Caco-2 (cell line): ENCODE measurements around the gene FOS. TPM values are rescaled to one million over a fixed set of nuclear protein-coding genes. Genes with fewer than 3 reads are reported as not detected.

Experiments used
- BruUV-seq: library from RNA; stranded (reverse); fragments of 400-500 nt; replicated peaks from 2 replicates; lab custom pipeline; 2021; lab: Mats Ljungman, UMichigan
- CTCF ChIA-PET: fragments of 300-600 bp; sonication (Branson Sonifier 250); formaldehyde crosslinking; loops from one replicate; lab custom pipeline; 2022; ENCODE audit warnings: antibody characterized with exemption; lab: Charles Lee
- POLR2A ChIA-PET: fragments of 300-600 bp; sonication (Branson Sonifier 250); formaldehyde crosslinking; loops from one replicate; lab custom pipeline; 2022; ENCODE audit warnings: antibody characterized with exemption; lab: Charles Lee
- DNase-seq, 2 experiments: peaks; one replicate each; pipeline versions ENCODE4 v3.0.0 to v3.0.0-alpha.2; 2020 to 2022
- H3K27me3 ChIP-seq: replicated peaks from 2 replicates; pipeline ENCODE4 v1.6.0; 2011; ENCODE audit warnings: low read length; ENCODE audit not compliant: control insufficient read depth, insufficient read depth
- H3K36me3 ChIP-seq: 2 replicates; pipeline ENCODE4 v1.5.1; 2011; ENCODE audit warnings: low read length; ENCODE audit not compliant: control insufficient read depth, insufficient read depth
- H3K4me1 ChIP-seq: fragments of 250-450 bp; sonication (Bioruptor Pico); 2 replicates; pipeline ENCODE4 v1.5.1; 2020; ENCODE audit warnings: mild to moderate bottlenecking
- H3K4me3 ChIP-seq: 2 replicates; pipeline ENCODE4 v1.5.1; 2011; ENCODE audit warnings: low read depth, mild to moderate bottlenecking, control low read depth, low read length
- H3K9me3 ChIP-seq: fragments of 250-450 bp; sonication (Bioruptor Pico); 2 replicates; pipeline ENCODE4 v1.5.1; 2020; ENCODE audit warnings: mild to moderate bottlenecking, moderate library complexity
- H3K27ac Mint-ChIP-seq: one replicate; pipeline ENCODE4 v1.8.0; 2022; ENCODE audit warnings: mixed read lengths; ENCODE audit not compliant: unreplicated experiment
- H3K27me3 Mint-ChIP-seq: one replicate; pipeline ENCODE4 v1.8.0; 2022; ENCODE audit warnings: mixed read lengths; ENCODE audit not compliant: insufficient read depth, unreplicated experiment
- H3K36me3 Mint-ChIP-seq: one replicate; pipeline ENCODE4 v1.8.0; 2022; ENCODE audit warnings: mild to moderate bottlenecking, mixed read lengths; ENCODE audit not compliant: insufficient read depth, unreplicated experiment
- H3K4me1 Mint-ChIP-seq: one replicate; pipeline ENCODE4 v1.8.0; 2022; ENCODE audit warnings: low read depth, mixed read lengths; ENCODE audit not compliant: unreplicated experiment
- H3K4me3 Mint-ChIP-seq: one replicate; pipeline ENCODE4 v1.8.0; 2022; ENCODE audit warnings: mild to moderate bottlenecking, moderate library complexity, mixed read lengths; ENCODE audit not compliant: unreplicated experiment
- H3K9me3 Mint-ChIP-seq: one replicate; pipeline ENCODE4 v1.8.0; 2022; ENCODE audit warnings: mixed read lengths; ENCODE audit not compliant: unreplicated experiment
- intact Hi-C: fragments of 100-400 bp; cut with micrococcal nuclease; formaldehyde crosslinking; loops from one replicate; pipeline ENCODE4 v1.10.0; 2022; ENCODE audit not compliant: unreplicated experiment
- total RNA-seq: library from RNA; stranded (reverse); gene quantifications from 2 replicates; pipeline ENCODE4 v1.2.3, GENCODE V29; 2022
- TF ChIP-seq, protein P1 (sequence below), 2 experiments: fragments of 200-600 bp in 1 of 2; IDR thresholded peaks; 1 replicate in 1 of 2; 2 replicates in 1 of 2; pipeline versions ENCODE4 v1.5.1 to v1.8.0; 2011 to 2022; ENCODE audit warnings: antibody characterized with exemption in 1 of 2, control low read depth in 1 of 2, inconsistent platforms in 1 of 2, low read depth in 1 of 2, low read length in 1 of 2, mild to moderate bottlenecking in 1 of 2, moderate library complexity in 1 of 2; ENCODE audit not compliant: insufficient read depth in 1 of 2, severe bottlenecking in 1 of 2, unreplicated experiment in 1 of 2

Gene FOS
- total RNA-seq, 1 experiment from 2014 or later, result 73.7 TPM

DNA sequence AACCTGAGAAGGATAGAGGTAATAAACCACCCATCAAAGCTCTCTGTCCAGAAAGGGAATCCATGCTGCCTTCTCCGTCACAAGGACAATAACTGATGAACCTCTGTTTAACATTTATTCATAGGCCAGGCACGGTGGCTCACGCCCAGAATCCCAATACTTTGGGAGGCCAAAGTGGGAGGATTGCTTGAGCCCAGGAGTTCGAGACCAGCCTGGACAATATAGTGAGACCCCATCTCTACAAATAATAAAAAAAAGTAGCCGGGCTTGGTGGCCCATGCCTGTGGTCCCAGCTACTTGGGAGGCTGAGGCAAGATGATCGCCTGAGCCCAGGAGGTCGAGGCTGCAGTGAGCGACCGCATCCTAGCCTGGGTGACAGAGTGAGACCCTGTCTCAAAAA, 7.1 kb upstream of the FOS start:
- CTCF ChIA-PET, result interaction anchor here (0.6 kb wide), 1 partner anchor 227 kb away, joined by 3 read pairs; no protein-coding TSS in a partner anchor
- no peaks in the 10 kb centered on the region for H3K9me3 Mint-ChIP-seq

GRCh38 chr14:75273272-75274049, 5.2 kb upstream of the FOS start:
- CTCF ChIA-PET, result no interaction called here
- no peak overlapping the region for H3K4me3 ChIP-seq
- intact Hi-C loops, result no loop called here
- H3K36me3 ChIP-seq, result no peaks in the 10 kb centered on the region
- H3K4me3 Mint-ChIP-seq, result no peak overlapping the region
- POLR2A ChIA-PET, result interaction anchor here (0.6 to 1.8 kb wide), 4 partner anchors 14 to 148 kb away, joined by 3 to 13 read pairs (median 8); no protein-coding TSS in a partner anchor
- H3K27me3 Mint-ChIP-seq, result no peaks in the 10 kb centered on the region
- H3K9me3 Mint-ChIP-seq, result no peaks in the 10 kb centered on the region
- H3K4me1 Mint-ChIP-seq, result peaks cover 6% of the 10 kb centered on the region
- no peak overlapping the region for H3K27ac Mint-ChIP-seq
- no TSS peak for BruUV-seq
- no peaks in the 10 kb centered on the region for H3K4me1 ChIP-seq
- H3K27me3 ChIP-seq, result no peaks in the 10 kb centered on the region
- TF ChIP-seq, protein P1, sequence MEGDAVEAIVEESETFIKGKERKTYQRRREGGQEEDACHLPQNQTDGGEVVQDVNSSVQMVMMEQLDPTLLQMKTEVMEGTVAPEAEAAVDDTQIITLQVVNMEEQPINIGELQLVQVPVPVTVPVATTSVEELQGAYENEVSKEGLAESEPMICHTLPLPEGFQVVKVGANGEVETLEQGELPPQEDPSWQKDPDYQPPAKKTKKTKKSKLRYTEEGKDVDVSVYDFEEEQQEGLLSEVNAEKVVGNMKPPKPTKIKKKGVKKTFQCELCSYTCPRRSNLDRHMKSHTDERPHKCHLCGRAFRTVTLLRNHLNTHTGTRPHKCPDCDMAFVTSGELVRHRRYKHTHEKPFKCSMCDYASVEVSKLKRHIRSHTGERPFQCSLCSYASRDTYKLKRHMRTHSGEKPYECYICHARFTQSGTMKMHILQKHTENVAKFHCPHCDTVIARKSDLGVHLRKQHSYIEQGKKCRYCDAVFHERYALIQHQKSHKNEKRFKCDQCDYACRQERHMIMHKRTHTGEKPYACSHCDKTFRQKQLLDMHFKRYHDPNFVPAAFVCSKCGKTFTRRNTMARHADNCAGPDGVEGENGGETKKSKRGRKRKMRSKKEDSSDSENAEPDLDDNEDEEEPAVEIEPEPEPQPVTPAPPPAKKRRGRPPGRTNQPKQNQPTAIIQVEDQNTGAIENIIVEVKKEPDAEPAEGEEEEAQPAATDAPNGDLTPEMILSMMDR (IDR thresholded peaks at IDR 0.05; ENCODE audit: insufficient read depth in 1 of 2, low read depth in 1 of 2, low read length in 1 of 2, severe bottlenecking in 1 of 2, unreplicated experiment in 1 of 2), result no peak
- H3K9me3 ChIP-seq, result 0 out of 2 replicates have a peak, but pooled peaks cover 2% of the 10 kb centered on the region
- peaks cover 13% of the 10 kb centered on the region for H3K36me3 Mint-ChIP-seq
- no peak for DNase-seq

More for the DNA sequence above, 7.1 kb upstream of the FOS start:
- H3K36me3 ChIP-seq, result no peaks in the 10 kb centered on the region
- DNase-seq, result no peak
- TF ChIP-seq, protein P1 (IDR thresholded peaks at IDR 0.05; ENCODE audit: insufficient read depth in 1 of 2, low read depth in 1 of 2, low read length in 1 of 2, severe bottlenecking in 1 of 2, unreplicated experiment in 1 of 2), result no peak
- peaks cover 8% of the 10 kb centered on the region for H3K4me1 ChIP-seq
- 0 out of 2 replicates have a peak, but pooled peaks cover 3% of the 10 kb centered on the region for H3K9me3 ChIP-seq
- intact Hi-C loops, result no loop called here
- no TSS peak for BruUV-seq
- Mint-ChIP-seq H3K27me3 (no peaks in the 10 kb centered on the region), H3K4me3 (no peak overlapping the region), H3K4me1 (peaks cover 14% of the 10 kb centered on the region), H3K36me3 (no peaks in the 10 kb centered on the region), H3K27ac (no peak overlapping the region)
- H3K4me3 ChIP-seq, result no peak overlapping the region
- H3K27me3 ChIP-seq, result no peaks in the 10 kb centered on the region
- POLR2A ChIA-PET, result interaction anchor here (0.6 kb wide), 1 partner anchor 255 kb away, joined by 7 read pairs; no protein-coding TSS in a partner anchor

GRCh38 chr14:75274050-75274898, 4.4 kb upstream of the FOS start:
- Mint-ChIP-seq H3K4me3 (no peak overlapping the region), H3K27ac (no peak overlapping the region), H3K4me1 (peaks cover 6% of the 10 kb centered on the region), H3K36me3 (peaks cover 21% of the 10 kb centered on the region), H3K27me3 (no peaks in the 10 kb centered on the region), H3K9me3 (no peaks in the 10 kb centered on the region)
- ChIA-PET CTCF (no interaction called here), POLR2A (interaction anchor here (1.0 to 1.8 kb wide), 2 partner anchors 15 to 20 kb away, joined by 3 to 8 read pairs; no protein-coding TSS in a partner anchor)
- Histone ChIP-seq H3K9me3 (no peaks in the 10 kb centered on the region), H3K36me3 (no peaks in the 10 kb centered on the region), H3K27me3 (no peaks in the 10 kb centered on the region), H3K4me1 (no peaks in the 10 kb centered on the region), H3K4me3 (no peak overlapping the region)
- no TSS peak for BruUV-seq
- no peak for DNase-seq
- TF ChIP-seq, protein P1 (IDR thresholded peaks at IDR 0.05; ENCODE audit: insufficient read depth in 1 of 2, low read depth in 1 of 2, low read length in 1 of 2, severe bottlenecking in 1 of 2, unreplicated experiment in 1 of 2), result no peak
- intact Hi-C loops, result no loop called here
